ENCODE results near the gene DUS2.
"Not testable (repeated sequence)": the region's sequence is repeated elsewhere in the genome, so short reads cannot be mapped to it uniquely, and the experiment has no call there.

The DUS2 gene

GRCh38 chr16:68090533-68090932 lies 67.4 kb downstream of the DUS2 start:
- no peak for DNase-seq (ENCODE audit: low spot score)
- TF ChIP-seq CTCF (IDR thresholded peaks at IDR 0.05; ENCODE audit: extremely low read depth, missing control alignments), result no peak

GRCh38 chr16:68091380-68092261 lies 68.5 kb downstream of the DUS2 start:
- no peak for DNase-seq (ENCODE audit: low spot score)
- no peak for TF ChIP-seq CTCF (IDR thresholded peaks at IDR 0.05; ENCODE audit: extremely low read depth, missing control alignments)

- DNase-seq (ENCODE audit: low spot score), result not testable (repeated sequence)
Observed at GRCh38 chr16:68092275-68092674, 69.2 kb downstream of the DUS2 start.

GRCh38 chr16:68093816-68094613 lies 70.9 kb downstream of the DUS2 start:
- no peak for DNase-seq (ENCODE audit: low spot score)

GRCh38 chr16:68094614-68094934 lies 71.5 kb downstream of the DUS2 start:
- no peak for TF ChIP-seq CTCF (IDR thresholded peaks at IDR 0.05; ENCODE audit: extremely low read depth, missing control alignments)
- DNase-seq (ENCODE audit: low spot score), result no peak

More at GRCh38 chr16:68093816-68094613, 70.9 kb downstream of the DUS2 start:
- no peak for TF ChIP-seq CTCF (IDR thresholded peaks at IDR 0.05; ENCODE audit: extremely low read depth, missing control alignments)

GRCh38 chr16:68096491-68096890 lies 73.4 kb downstream of the DUS2 start:
- no peak for DNase-seq (ENCODE audit: low spot score)
- no peak for TF ChIP-seq CTCF (IDR thresholded peaks at IDR 0.05; ENCODE audit: extremely low read depth, missing control alignments)

GRCh38 chr16:68097088-68097487 lies 74.0 kb downstream of the DUS2 start:
- DNase-seq (ENCODE audit: low spot score), result no peak
- TF ChIP-seq CTCF (IDR thresholded peaks at IDR 0.05; ENCODE audit: extremely low read depth, missing control alignments), result no peak

Data from GM20000 (cell line).